HepG2 (cell line): ENCODE results near the gene MACROD2. TPM values are rescaled to one million over a fixed set of nuclear protein-coding genes. Genes with fewer than 3 reads are reported as not detected.
A peak's percentile ranks its signal among the peaks of the same experiment; 100 is the strongest.

Source experiments
- FIP1L1 ChIP-seq: fragments of 200-400 bp; formaldehyde crosslinking; IDR thresholded peaks from 2 replicates; pipeline ENCODE4 v1.6.1; 2018; ENCODE audit warnings: low read depth, mild to moderate bottlenecking, low read length, moderate library complexity, borderline replicate concordance; ENCODE audit not compliant: insufficient read depth
- GLI4 ChIP-seq: sonication (generic); formaldehyde crosslinking; IDR thresholded peaks from 2 replicates; pipeline ENCODE4 v1.5.1; 2020; ENCODE audit warnings: missing genetic modification reagents, mild to moderate bottlenecking, moderate library complexity, borderline replicate concordance
- IRF1 ChIP-seq: sonication (generic); formaldehyde crosslinking; IDR thresholded peaks from 2 replicates; pipeline ENCODE4 v1.4.0; 2020; ENCODE audit warnings: low read depth, mild to moderate bottlenecking, missing genetic modification reagents
- PHF20 ChIP-seq: sonication (generic); formaldehyde crosslinking; IDR thresholded peaks from 2 replicates; pipeline ENCODE4 v1.5.0; 2020; ENCODE audit warnings: mild to moderate bottlenecking, missing genetic modification reagents
- PTBP1 ChIP-seq: fragments of 200-400 bp; formaldehyde crosslinking; IDR thresholded peaks from 2 replicates; pipeline ENCODE4 v1.6.1; 2018; ENCODE audit warnings: low read length, low read depth; ENCODE audit not compliant: poor library complexity, severe bottlenecking
- RFXANK ChIP-seq: IDR thresholded peaks from 2 replicates; pipeline ENCODE4 v1.6.1; 2016
- SAP130 ChIP-seq: IDR thresholded peaks from 2 replicates; pipeline ENCODE4 v1.6.1; 2016; ENCODE audit warnings: low read depth
- SPEN ChIP-seq: sonication (generic); formaldehyde crosslinking; IDR thresholded peaks from 2 replicates; pipeline ENCODE4 v1.5.1; 2020; ENCODE audit warnings: low read depth, mild to moderate bottlenecking, missing genetic modification reagents
- ZBTB33 ChIP-seq: sonication (generic); formaldehyde crosslinking; IDR thresholded peaks from 2 replicates; pipeline ENCODE4 v1.4.0; 2020; ENCODE audit warnings: missing genetic modification reagents
- ZBTB7A ChIP-seq: sonication (generic); formaldehyde crosslinking; IDR thresholded peaks from 2 replicates; pipeline ENCODE4 v1.8.0; 2022; ENCODE audit warnings: mild to moderate bottlenecking, missing genetic modification reagents
- ZBTB7B ChIP-seq: sonication (generic); formaldehyde crosslinking; IDR thresholded peaks from 2 replicates; pipeline ENCODE4 v1.4.0; 2020; ENCODE audit warnings: missing genetic modification reagents
- ZNF264 ChIP-seq: sonication (generic); formaldehyde crosslinking; IDR thresholded peaks from 2 replicates; pipeline ENCODE4 v1.4.0; 2020; ENCODE audit warnings: missing genetic modification reagents
- ZNF556 ChIP-seq: sonication (generic); formaldehyde crosslinking; IDR thresholded peaks from 2 replicates; pipeline ENCODE4 v1.4.0; 2020; ENCODE audit warnings: mild to moderate bottlenecking, missing genetic modification reagents, borderline replicate concordance
- ZNF577 ChIP-seq: sonication (generic); formaldehyde crosslinking; IDR thresholded peaks from 2 replicates; pipeline ENCODE4 v1.4.0; 2020; ENCODE audit warnings: mild to moderate bottlenecking, low read depth, missing genetic modification reagents, borderline replicate concordance
- polyA plus RNA-seq, 8 experiments: library from polyadenylated mRNA; depleted of rRNA in 3 of 8; stranded (reverse) in 7 of 8; unstranded in 1 of 8; fragments of >200 nt; fragmentation: Illumina TruSeq in 4 of 8; extraction: Trizol in 4 of 8; gene quantifications; 2 replicates each; pipeline versions ENCODE4 v1.2.1 to v1.2.3, GENCODE V29; 2011 to 2016; ENCODE audit warnings: low read depth in 4 of 8, missing spikeins in 1 of 8, mixed read lengths in 1 of 8; ENCODE audit not compliant: insufficient read depth in 1 of 8
- total RNA-seq, 5 experiments: library from RNA; depleted of rRNA; stranded (reverse); fragments of >200 nt; fragmentation: Illumina TruSeq; extraction: Trizol; gene quantifications; 2 replicates each; pipeline ENCODE4 v1.2.3, GENCODE V29; 2016; ENCODE audit warnings: low read depth in 1 of 5
- TF ChIP-seq, protein P1 (sequence below): sonication (generic); formaldehyde crosslinking; IDR thresholded peaks from 2 replicates; pipeline ENCODE4 v1.9.0; 2021; ENCODE audit warnings: mild to moderate bottlenecking, missing genetic modification reagents
- TF ChIP-seq, protein P2 (sequence below): sonication (generic); formaldehyde crosslinking; IDR thresholded peaks from 2 replicates; pipeline ENCODE4 v1.8.1; 2023; ENCODE audit warnings: missing genetic modification reagents, inconsistent platforms, borderline replicate concordance

MACROD2 gene
- total and polyA plus RNA-seq, 2 of the 13 experiments (the other 11 are each of a cell fraction or from before 2014, with no cell fraction given), result 0.13 to 0.51 TPM

DNA sequence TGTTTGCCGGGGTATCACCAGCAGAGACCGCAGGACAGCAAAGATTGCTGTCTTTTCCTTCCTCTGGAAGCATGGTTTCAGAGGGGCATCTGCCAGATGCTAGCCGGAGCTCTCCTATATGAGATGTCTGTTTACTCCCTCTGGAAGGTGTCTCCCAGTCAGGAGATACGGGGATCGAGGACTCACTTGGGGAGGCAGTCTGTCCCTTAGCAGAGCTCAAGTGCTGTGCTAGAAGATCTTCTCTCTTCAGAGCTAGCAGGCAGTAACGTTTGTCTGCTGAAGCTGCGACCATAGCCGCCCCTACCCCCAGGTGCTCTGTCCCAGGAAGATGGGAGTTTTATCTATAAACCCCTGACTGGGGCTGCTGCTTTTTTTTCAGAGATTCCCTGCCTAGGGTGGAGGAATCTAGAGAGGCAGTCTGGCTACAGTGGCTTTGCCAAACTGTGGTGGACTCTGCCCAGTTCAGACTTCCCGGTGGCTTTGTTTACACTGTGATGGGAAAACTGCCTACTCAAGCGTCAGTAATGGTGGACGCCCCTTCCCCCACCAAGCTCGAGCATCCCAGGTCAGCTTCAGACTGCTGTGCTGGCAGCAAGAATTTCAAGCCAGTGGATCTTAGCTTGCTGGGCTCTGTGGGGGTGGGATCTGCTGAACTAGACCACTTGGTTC, 475.0 kb downstream of the MACROD2 start (continued):
- TF ChIP-seq, protein P1, sequence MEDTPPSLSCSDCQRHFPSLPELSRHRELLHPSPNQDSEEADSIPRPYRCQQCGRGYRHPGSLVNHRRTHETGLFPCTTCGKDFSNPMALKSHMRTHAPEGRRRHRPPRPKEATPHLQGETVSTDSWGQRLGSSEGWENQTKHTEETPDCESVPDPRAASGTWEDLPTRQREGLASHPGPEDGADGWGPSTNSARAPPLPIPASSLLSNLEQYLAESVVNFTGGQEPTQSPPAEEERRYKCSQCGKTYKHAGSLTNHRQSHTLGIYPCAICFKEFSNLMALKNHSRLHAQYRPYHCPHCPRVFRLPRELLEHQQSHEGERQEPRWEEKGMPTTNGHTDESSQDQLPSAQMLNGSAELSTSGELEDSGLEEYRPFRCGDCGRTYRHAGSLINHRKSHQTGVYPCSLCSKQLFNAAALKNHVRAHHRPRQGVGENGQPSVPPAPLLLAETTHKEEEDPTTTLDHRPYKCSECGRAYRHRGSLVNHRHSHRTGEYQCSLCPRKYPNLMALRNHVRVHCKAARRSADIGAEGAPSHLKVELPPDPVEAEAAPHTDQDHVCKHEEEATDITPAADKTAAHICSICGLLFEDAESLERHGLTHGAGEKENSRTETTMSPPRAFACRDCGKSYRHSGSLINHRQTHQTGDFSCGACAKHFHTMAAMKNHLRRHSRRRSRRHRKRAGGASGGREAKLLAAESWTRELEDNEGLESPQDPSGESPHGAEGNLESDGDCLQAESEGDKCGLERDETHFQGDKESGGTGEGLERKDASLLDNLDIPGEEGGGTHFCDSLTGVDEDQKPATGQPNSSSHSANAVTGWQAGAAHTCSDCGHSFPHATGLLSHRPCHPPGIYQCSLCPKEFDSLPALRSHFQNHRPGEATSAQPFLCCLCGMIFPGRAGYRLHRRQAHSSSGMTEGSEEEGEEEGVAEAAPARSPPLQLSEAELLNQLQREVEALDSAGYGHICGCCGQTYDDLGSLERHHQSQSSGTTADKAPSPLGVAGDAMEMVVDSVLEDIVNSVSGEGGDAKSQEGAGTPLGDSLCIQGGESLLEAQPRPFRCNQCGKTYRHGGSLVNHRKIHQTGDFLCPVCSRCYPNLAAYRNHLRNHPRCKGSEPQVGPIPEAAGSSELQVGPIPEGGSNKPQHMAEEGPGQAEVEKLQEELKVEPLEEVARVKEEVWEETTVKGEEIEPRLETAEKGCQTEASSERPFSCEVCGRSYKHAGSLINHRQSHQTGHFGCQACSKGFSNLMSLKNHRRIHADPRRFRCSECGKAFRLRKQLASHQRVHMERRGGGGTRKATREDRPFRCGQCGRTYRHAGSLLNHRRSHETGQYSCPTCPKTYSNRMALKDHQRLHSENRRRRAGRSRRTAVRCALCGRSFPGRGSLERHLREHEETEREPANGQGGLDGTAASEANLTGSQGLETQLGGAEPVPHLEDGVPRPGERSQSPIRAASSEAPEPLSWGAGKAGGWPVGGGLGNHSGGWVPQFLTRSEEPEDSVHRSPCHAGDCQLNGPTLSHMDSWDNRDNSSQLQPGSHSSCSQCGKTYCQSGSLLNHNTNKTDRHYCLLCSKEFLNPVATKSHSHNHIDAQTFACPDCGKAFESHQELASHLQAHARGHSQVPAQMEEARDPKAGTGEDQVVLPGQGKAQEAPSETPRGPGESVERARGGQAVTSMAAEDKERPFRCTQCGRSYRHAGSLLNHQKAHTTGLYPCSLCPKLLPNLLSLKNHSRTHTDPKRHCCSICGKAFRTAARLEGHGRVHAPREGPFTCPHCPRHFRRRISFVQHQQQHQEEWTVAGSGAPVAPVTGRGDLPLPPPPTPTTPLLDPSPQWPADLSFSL (CRISPR knock-in tag), result no peak
- TF ChIP-seq ZBTB7B (CRISPR knock-in tag) (no peak), ZNF556 (0 out of 2 replicates have a peak, but pooled peaks have one; percentile 41), ZNF577 (CRISPR knock-in tag) (no peak), GLI4 (CRISPR knock-in tag) (no peak), FIP1L1 (no peak), ZBTB33 (CRISPR knock-in tag) (no peak), PHF20 (CRISPR knock-in tag) (no peak), RFXANK (CRISPR knock-in tag) (no peak), IRF1 (no peak), PTBP1 (no peak), ZNF264 (CRISPR knock-in tag) (no peak), SPEN (CRISPR knock-in tag) (no peak), SAP130 (no peak), ZBTB7A (no peak)
- TF ChIP-seq, protein P2, sequence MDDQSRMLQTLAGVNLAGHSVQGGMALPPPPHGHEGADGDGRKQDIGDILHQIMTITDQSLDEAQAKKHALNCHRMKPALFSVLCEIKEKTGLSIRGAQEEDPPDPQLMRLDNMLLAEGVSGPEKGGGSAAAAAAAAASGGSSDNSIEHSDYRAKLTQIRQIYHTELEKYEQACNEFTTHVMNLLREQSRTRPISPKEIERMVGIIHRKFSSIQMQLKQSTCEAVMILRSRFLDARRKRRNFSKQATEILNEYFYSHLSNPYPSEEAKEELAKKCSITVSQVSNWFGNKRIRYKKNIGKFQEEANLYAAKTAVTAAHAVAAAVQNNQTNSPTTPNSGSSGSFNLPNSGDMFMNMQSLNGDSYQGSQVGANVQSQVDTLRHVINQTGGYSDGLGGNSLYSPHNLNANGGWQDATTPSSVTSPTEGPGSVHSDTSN, result no peak
